Activated CD4-positive, alpha-beta memory T cell treated with anti-CD3 and anti-CD28 coated beads, Interleukin-2, amount 10 ng/mL, durations not matched to agents 7 days and 5 days (primary cell): ENCODE results near the gene NOS1AP. TPM values are rescaled to one million over a fixed set of nuclear protein-coding genes. Genes with fewer than 3 reads are reported as not detected.

Source experiments
- CTCF ChIA-PET: fragments of 350-600 bp; sonication (Branson Sonifier 250); formaldehyde crosslinking; loops from one replicate; lab custom pipeline; 2021; ENCODE audit warnings: antibody characterized with exemption, inconsistent platforms; lab: Charles Lee
- POLR2A ChIA-PET: fragments of 350-600 bp; sonication (Branson Sonifier 250); formaldehyde crosslinking; loops from one replicate; lab custom pipeline; 2021; ENCODE audit warnings: antibody characterized with exemption; lab: Charles Lee
- DNase-seq: peaks from one replicate; pipeline ENCODE4 v3.0.0-alpha.2; 2020
- H3K27ac Mint-ChIP-seq: one replicate; pipeline ENCODE4 v1.8.0; 2021; ENCODE audit warnings: mild to moderate bottlenecking, mixed read lengths
- H3K27me3 Mint-ChIP-seq: one replicate; pipeline ENCODE4 v1.8.0; 2021; ENCODE audit warnings: mixed read lengths
- H3K36me3 Mint-ChIP-seq: one replicate; pipeline ENCODE4 v1.8.0; 2021; ENCODE audit warnings: low read depth, mixed read lengths
- H3K4me1 Mint-ChIP-seq: one replicate; pipeline ENCODE4 v1.8.0; 2021; ENCODE audit warnings: mixed read lengths
- H3K4me3 Mint-ChIP-seq: one replicate; pipeline ENCODE4 v1.8.0; 2021; ENCODE audit warnings: mild to moderate bottlenecking, mixed read lengths
- H3K9me3 Mint-ChIP-seq: one replicate; pipeline ENCODE4 v1.8.0; 2021; ENCODE audit warnings: mixed read lengths
- total RNA-seq, 2 experiments: library from RNA; stranded (reverse); gene quantifications; one replicate each; pipeline ENCODE4 v1.2.3, GENCODE V29; 2021

Gene NOS1AP
- total RNA-seq, 2 experiments from 2014 or later: 0.08 TPM; not detected in 1

- CTCF ChIA-PET: no interaction called here
- H3K4me1 Mint-ChIP-seq: no peaks in the 10 kb centered on the region
- no peak overlapping the region for H3K4me3 Mint-ChIP-seq
- no peak for DNase-seq
- H3K9me3 Mint-ChIP-seq: no peaks in the 10 kb centered on the region
- H3K27me3 Mint-ChIP-seq: no peaks in the 10 kb centered on the region
- no peak overlapping the region for H3K27ac Mint-ChIP-seq
- no peaks in the 10 kb centered on the region for H3K36me3 Mint-ChIP-seq
- POLR2A ChIA-PET: no interaction called here
These were observed 240.8 kb downstream of the NOS1AP start for GRCh38 chr1:162310337-162310736.

- H3K9me3 Mint-ChIP-seq: no peaks in the 10 kb centered on the region
- CTCF ChIA-PET: no interaction called here
- no peaks in the 10 kb centered on the region for H3K36me3 Mint-ChIP-seq
- H3K27ac Mint-ChIP-seq: no peak overlapping the region
- POLR2A ChIA-PET: no interaction called here
- H3K4me1 Mint-ChIP-seq: no peaks in the 10 kb centered on the region
- no peak for DNase-seq
- H3K27me3 Mint-ChIP-seq: peaks cover 2% of the 10 kb centered on the region
- H3K4me3 Mint-ChIP-seq: no peak overlapping the region
These were observed 244.7 kb downstream of the NOS1AP start for GRCh38 chr1:162314206-162314605.

GRCh38 chr1:162315673-162316072, 246.2 kb downstream of the NOS1AP start:
- no peak overlapping the region for H3K4me3 Mint-ChIP-seq
- no peaks in the 10 kb centered on the region for H3K9me3 Mint-ChIP-seq
- DNase-seq: no peak
- CTCF ChIA-PET: no interaction called here
- H3K4me1 Mint-ChIP-seq: no peaks in the 10 kb centered on the region
- no peak overlapping the region for H3K27ac Mint-ChIP-seq
- POLR2A ChIA-PET: no interaction called here
- H3K27me3 Mint-ChIP-seq: peaks cover 2% of the 10 kb centered on the region
- no peaks in the 10 kb centered on the region for H3K36me3 Mint-ChIP-seq

GRCh38 chr1:162316187-162316586, 246.7 kb downstream of the NOS1AP start:
- POLR2A ChIA-PET: no interaction called here

GRCh38 chr1:162317621-162318020, 248.1 kb downstream of the NOS1AP start:
- no peaks in the 10 kb centered on the region for H3K4me1 Mint-ChIP-seq
- ChIA-PET POLR2A (no interaction called here), CTCF (no interaction called here)
- H3K27ac Mint-ChIP-seq: no peak overlapping the region
- H3K4me3 Mint-ChIP-seq: no peak overlapping the region
- H3K27me3 Mint-ChIP-seq: peaks cover 3% of the 10 kb centered on the region
- H3K9me3 Mint-ChIP-seq: no peaks in the 10 kb centered on the region
- no peak for DNase-seq
- no peaks in the 10 kb centered on the region for H3K36me3 Mint-ChIP-seq

More at GRCh38 chr1:162316187-162316586, 246.7 kb downstream of the NOS1AP start:
- no peak overlapping the region for H3K4me3 Mint-ChIP-seq
- no peak overlapping the region for H3K27ac Mint-ChIP-seq
- H3K36me3 Mint-ChIP-seq: no peaks in the 10 kb centered on the region
- CTCF ChIA-PET: no interaction called here
- peaks cover 2% of the 10 kb centered on the region for H3K27me3 Mint-ChIP-seq
- no peak for DNase-seq
- H3K9me3 Mint-ChIP-seq: no peaks in the 10 kb centered on the region
- no peaks in the 10 kb centered on the region for H3K4me1 Mint-ChIP-seq

GRCh38 chr1:162319493-162320175, 250.1 kb downstream of the NOS1AP start:
- Mint-ChIP-seq H3K9me3 (no peaks in the 10 kb centered on the region), H3K36me3 (no peaks in the 10 kb centered on the region), H3K4me3 (no peak overlapping the region), H3K4me1 (no peaks in the 10 kb centered on the region), H3K27me3 (peaks cover 3% of the 10 kb centered on the region), H3K27ac (no peak overlapping the region)
- POLR2A ChIA-PET: no interaction called here
- DNase-seq: no peak
- CTCF ChIA-PET: no interaction called here

GRCh38 chr1:162321809-162322422, 252.4 kb downstream of the NOS1AP start:
- CTCF ChIA-PET: no interaction called here
- POLR2A ChIA-PET: no interaction called here
- H3K4me3 Mint-ChIP-seq: no peak overlapping the region

GRCh38 chr1:162323023-162323422, 253.5 kb downstream of the NOS1AP start:
- ChIA-PET CTCF (no interaction called here), POLR2A (no interaction called here)
- DNase-seq: no peak
- no peaks in the 10 kb centered on the region for H3K36me3 Mint-ChIP-seq
- no peak overlapping the region for H3K27ac Mint-ChIP-seq
- no peak overlapping the region for H3K4me3 Mint-ChIP-seq
- no peaks in the 10 kb centered on the region for H3K9me3 Mint-ChIP-seq
- H3K4me1 Mint-ChIP-seq: no peaks in the 10 kb centered on the region
- H3K27me3 Mint-ChIP-seq: peaks cover 11% of the 10 kb centered on the region

More at GRCh38 chr1:162321809-162322422, 252.4 kb downstream of the NOS1AP start:
- Mint-ChIP-seq H3K27ac (no peak overlapping the region), H3K36me3 (no peaks in the 10 kb centered on the region), H3K4me1 (no peaks in the 10 kb centered on the region), H3K27me3 (peaks cover 4% of the 10 kb centered on the region), H3K9me3 (no peaks in the 10 kb centered on the region)
- DNase-seq: no peak

GRCh38 chr1:162324396-162324795, 254.9 kb downstream of the NOS1AP start:
- POLR2A ChIA-PET: no interaction called here
- no peaks in the 10 kb centered on the region for H3K4me1 Mint-ChIP-seq
- H3K36me3 Mint-ChIP-seq: no peaks in the 10 kb centered on the region
- no peak for DNase-seq
- H3K4me3 Mint-ChIP-seq: no peak overlapping the region
- CTCF ChIA-PET: no interaction called here
- no peak overlapping the region for H3K27ac Mint-ChIP-seq
- peaks cover 14% of the 10 kb centered on the region for H3K27me3 Mint-ChIP-seq
- no peaks in the 10 kb centered on the region for H3K9me3 Mint-ChIP-seq

- CTCF ChIA-PET: no interaction called here
- H3K27me3 Mint-ChIP-seq: peaks cover 14% of the 10 kb centered on the region
- no peaks in the 10 kb centered on the region for H3K4me1 Mint-ChIP-seq
These were observed 257.1 kb downstream of the NOS1AP start for GRCh38 chr1:162326559-162326958.

GRCh38 chr1:162327144-162327787, 257.8 kb downstream of the NOS1AP start:
- no peaks in the 10 kb centered on the region for H3K4me1 Mint-ChIP-seq

More at GRCh38 chr1:162326559-162326958, 257.1 kb downstream of the NOS1AP start:
- H3K9me3 Mint-ChIP-seq: no peaks in the 10 kb centered on the region
- H3K4me3 Mint-ChIP-seq: no peak overlapping the region
- POLR2A ChIA-PET: no interaction called here
- no peak for DNase-seq
- H3K36me3 Mint-ChIP-seq: no peaks in the 10 kb centered on the region
- H3K27ac Mint-ChIP-seq: no peak overlapping the region

GRCh38 chr1:162327788-162328165, 258.3 kb downstream of the NOS1AP start:
- H3K4me3 Mint-ChIP-seq: no peak overlapping the region
- H3K36me3 Mint-ChIP-seq: no peaks in the 10 kb centered on the region
- no peaks in the 10 kb centered on the region for H3K4me1 Mint-ChIP-seq
- no peak overlapping the region for H3K27ac Mint-ChIP-seq
- H3K9me3 Mint-ChIP-seq: no peaks in the 10 kb centered on the region
- ChIA-PET POLR2A (no interaction called here), CTCF (no interaction called here)
- H3K27me3 Mint-ChIP-seq: peaks cover 12% of the 10 kb centered on the region
- DNase-seq: no peak

More at GRCh38 chr1:162327144-162327787, 257.8 kb downstream of the NOS1AP start:
- Mint-ChIP-seq H3K4me3 (no peak overlapping the region), H3K27ac (no peak overlapping the region), H3K36me3 (no peaks in the 10 kb centered on the region), H3K27me3 (peaks cover 14% of the 10 kb centered on the region), H3K9me3 (no peaks in the 10 kb centered on the region)
- no peak for DNase-seq
- ChIA-PET CTCF (no interaction called here), POLR2A (no interaction called here)

GRCh38 chr1:162328512-162328911, 259.0 kb downstream of the NOS1AP start:
- Mint-ChIP-seq H3K27me3 (peaks cover 12% of the 10 kb centered on the region), H3K4me1 (no peaks in the 10 kb centered on the region)

More at GRCh38 chr1:162328512-162328911, 259.0 kb downstream of the NOS1AP start:
- no peak overlapping the region for H3K27ac Mint-ChIP-seq
- CTCF ChIA-PET: no interaction called here
- no peak for DNase-seq
- H3K36me3 Mint-ChIP-seq: no peaks in the 10 kb centered on the region
- H3K9me3 Mint-ChIP-seq: no peaks in the 10 kb centered on the region
- POLR2A ChIA-PET: no interaction called here
- H3K4me3 Mint-ChIP-seq: no peak overlapping the region
